Measurements from ENCODE around the gene TRPT1. TPM values are rescaled to one million over a fixed set of nuclear protein-coding genes. Genes with fewer than 3 reads are reported as not detected.

TRPT1 gene
- total and polyA plus RNA-seq, 12 donors: 17.9 to 205 (median 59.6) TPM

- Histone ChIP-seq H3K36me3 (replicated peaks in 1 of 2) (peaks cover 0 to 12% of the 10 kb centered on the region in 2 donors), H3K27me3 (no peaks in the 10 kb centered on the region), H3K4me1 (replicated peaks in 1 of 2) (peaks cover 0 to 12% of the 10 kb centered on the region in 2 donors), H3K9me3 (replicated peaks in 1 of 3) (no peaks in the 10 kb centered on the region), H3K27ac (no peak overlapping the region), H3K4me3 (no peak overlapping the region)
- TF ChIP-seq POLR2A (IDR thresholded peaks at IDR 0.05): no peak
- TF ChIP-seq, protein P1, sequence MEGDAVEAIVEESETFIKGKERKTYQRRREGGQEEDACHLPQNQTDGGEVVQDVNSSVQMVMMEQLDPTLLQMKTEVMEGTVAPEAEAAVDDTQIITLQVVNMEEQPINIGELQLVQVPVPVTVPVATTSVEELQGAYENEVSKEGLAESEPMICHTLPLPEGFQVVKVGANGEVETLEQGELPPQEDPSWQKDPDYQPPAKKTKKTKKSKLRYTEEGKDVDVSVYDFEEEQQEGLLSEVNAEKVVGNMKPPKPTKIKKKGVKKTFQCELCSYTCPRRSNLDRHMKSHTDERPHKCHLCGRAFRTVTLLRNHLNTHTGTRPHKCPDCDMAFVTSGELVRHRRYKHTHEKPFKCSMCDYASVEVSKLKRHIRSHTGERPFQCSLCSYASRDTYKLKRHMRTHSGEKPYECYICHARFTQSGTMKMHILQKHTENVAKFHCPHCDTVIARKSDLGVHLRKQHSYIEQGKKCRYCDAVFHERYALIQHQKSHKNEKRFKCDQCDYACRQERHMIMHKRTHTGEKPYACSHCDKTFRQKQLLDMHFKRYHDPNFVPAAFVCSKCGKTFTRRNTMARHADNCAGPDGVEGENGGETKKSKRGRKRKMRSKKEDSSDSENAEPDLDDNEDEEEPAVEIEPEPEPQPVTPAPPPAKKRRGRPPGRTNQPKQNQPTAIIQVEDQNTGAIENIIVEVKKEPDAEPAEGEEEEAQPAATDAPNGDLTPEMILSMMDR (IDR thresholded peaks at IDR 0.05): no peak
- 78 to 90% (median 86%) methylated on average over 7 to 14 of the region's 14 CpGs for WGBS, 4 donors
- intact Hi-C loops (cut with DNase I): no loop called here
- no peak for DNase-seq
Observed at GRCh38 chr11:64220798-64221197, 5.2 kb downstream of the TRPT1 start.

- peaks cover 0 to 8% of the 10 kb centered on the region in 2 donors for H3K4me1 ChIP-seq (replicated peaks in 1 of 2)
- no peak for DNase-seq
- peaks cover 0 to 12% of the 10 kb centered on the region in 2 donors for H3K36me3 ChIP-seq (replicated peaks in 1 of 2)
- no peak overlapping the region for H3K4me3 ChIP-seq
- 66 to 90% (median 79%) methylated on average over 2 to 17 of the region's 17 CpGs for WGBS, 4 donors
- TF ChIP-seq, protein P1 (IDR thresholded peaks at IDR 0.05): no peak
- TF ChIP-seq POLR2A (IDR thresholded peaks at IDR 0.05): no peak
- no peaks in the 10 kb centered on the region for H3K27me3 ChIP-seq
- H3K27ac ChIP-seq: no peak overlapping the region
- intact Hi-C loops (cut with DNase I): no loop called here
- no peaks in the 10 kb centered on the region for H3K9me3 ChIP-seq (replicated peaks in 1 of 3)
Observed at GRCh38 chr11:64220271-64220670, 5.7 kb downstream of the TRPT1 start.

DNA sequence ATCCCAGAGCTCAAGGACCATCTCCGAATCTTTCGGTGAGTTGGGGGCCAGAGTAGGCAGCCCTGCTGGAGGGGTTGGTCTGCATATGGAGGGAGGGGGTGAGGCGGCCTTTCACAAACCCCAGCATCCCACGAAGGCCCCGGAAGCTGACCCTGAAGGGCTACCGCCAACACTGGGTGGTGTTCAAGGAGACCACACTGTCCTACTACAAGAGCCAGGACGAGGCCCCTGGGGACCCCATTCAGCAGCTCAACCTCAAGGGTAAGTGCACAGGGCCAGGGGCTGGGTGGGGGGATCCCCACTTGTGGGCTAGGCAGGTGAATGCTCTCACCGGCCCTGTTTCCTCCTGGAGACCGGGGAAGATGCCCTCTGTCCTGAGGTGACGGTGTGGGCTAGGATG is 6.2 kb downstream of the TRPT1 start:
- intact Hi-C loops (cut with DNase I): no loop called here
- no peak overlapping the region for H3K27ac ChIP-seq
- DNase-seq: no peak
- 73 to 86% (median 79%) methylated on average over 5 to 10 of the region's 10 CpGs for WGBS, 4 donors
- H3K4me3 ChIP-seq: no peak overlapping the region
- peaks cover 0 to 3% of the 10 kb centered on the region in 2 donors for H3K4me1 ChIP-seq (replicated peaks in 1 of 2)
- H3K9me3 ChIP-seq (replicated peaks in 1 of 3): no peaks in the 10 kb centered on the region
- peaks cover 0 to 12% of the 10 kb centered on the region in 2 donors for H3K36me3 ChIP-seq (replicated peaks in 1 of 2)
- no peaks in the 10 kb centered on the region for H3K27me3 ChIP-seq
- TF ChIP-seq, protein P1 (IDR thresholded peaks at IDR 0.05): no peak
- no peak for TF ChIP-seq POLR2A (IDR thresholded peaks at IDR 0.05)

- H3K4me1 ChIP-seq (replicated peaks in 1 of 2): no peaks in the 10 kb centered on the region
- peaks cover 0 to 12% of the 10 kb centered on the region in 2 donors for H3K36me3 ChIP-seq (replicated peaks in 1 of 2)
- TF ChIP-seq POLR2A (IDR thresholded peaks at IDR 0.05): no peak
- TF ChIP-seq, protein P1 (IDR thresholded peaks at IDR 0.05): no peak
- DNase-seq: peak in 1 of 7 donors; percentile 27
- 20 to 80% (median 76%) methylated on average over 1 to 7 of the region's 7 CpGs for WGBS, 4 donors
- no peak overlapping the region for H3K27ac ChIP-seq
- intact Hi-C loops (cut with DNase I): no loop called here
- no peaks in the 10 kb centered on the region for H3K9me3 ChIP-seq (replicated peaks in 1 of 3)
- no peaks in the 10 kb centered on the region for H3K27me3 ChIP-seq
- no peak overlapping the region for H3K4me3 ChIP-seq
Observed at GRCh38 chr11:64219354-64219684, 6.7 kb downstream of the TRPT1 start.
